Left cardiac atrium (tissue), 2 donors: ENCODE results near the gene MINDY4B. TPM values are rescaled to one million over a fixed set of nuclear protein-coding genes. Genes with fewer than 3 reads are reported as not detected.

Source experiments
- total RNA-seq, 2 donors: library from RNA; stranded (reverse); fragmentation: NEBNext Ultra II Directional; extraction: Animal tissue kit (Norgen Biotek cat#: 25700); gene quantifications; one replicate each; pipeline ENCODE4 v1.2.1, GENCODE V29; 2021
- donor health status: DM: no; HTN: yes; CAD: no; lungs with severe emphysema.
- donor health status: DM: yes; HTN: yes; CAD: no.

MINDY4B gene
- total RNA-seq, 2 donors from 2014 or later = not detected

Other genes starting within 250 kb of the MINDY4B start
- gene ERICH6, start 201.5 kb downstream of the MINDY4B start, total RNA-seq = under 1 TPM in 1 of 2 donors, not detected in 1; 0.39 TPM
- gene SIAH2, start 142.3 kb downstream of the MINDY4B start, total RNA-seq = 10 to 100 TPM; 14.7 to 16.4 TPM
- gene CLRN1, start 67.3 kb upstream of the MINDY4B start, total RNA-seq = not detected
- gene MED12L, start 180.2 kb upstream of the MINDY4B start, total RNA-seq = under 1 TPM; 0.44 to 0.50 TPM